Upper lobe of left lung (tissue), 6 donors: ENCODE measurements around the gene ZFP36L2. TPM values are rescaled to one million over a fixed set of nuclear protein-coding genes. Genes with fewer than 3 reads are reported as not detected.
A peak's percentile ranks its signal among the peaks of the same experiment; 100 is the strongest.

Source experiments
- ATAC-seq, 2 donors: fragments of 200-7000 bp; cut with Tn5 transposase; one replicate each; pipeline ENCODE4 v1.9.1; 2022; ENCODE audit warnings: mild to moderate bottlenecking in 2 of 2, moderate library complexity in 2 of 2; ENCODE audit not compliant: low FRiP score in 2 of 2
- DNase-seq, 2 donors: peaks; one replicate each; pipeline ENCODE4 v3.0.0-alpha.2; 2019 to 2020
- H3K27ac ChIP-seq, 4 donors: fragments of 200-600 bp; sonication (generic); one replicate each; pipeline ENCODE4 v1.5.1; 2016 to 2019
- H3K27me3 ChIP-seq, 4 donors: fragments of 200-600 bp; sonication (generic); one replicate each; pipeline ENCODE4 v1.5.1; 2017 to 2019
- H3K36me3 ChIP-seq, 4 donors: fragments of 200-600 bp; sonication (generic); one replicate each; pipeline ENCODE4 v1.5.1; 2016 to 2019
- H3K4me1 ChIP-seq, 4 donors: fragments of 200-600 bp; sonication (generic); one replicate each; pipeline ENCODE4 v1.5.1; 2018 to 2019
- H3K4me3 ChIP-seq, 4 donors: fragments of 200-600 bp; sonication (generic); one replicate each; pipeline ENCODE4 v1.5.1; 2017 to 2019; ENCODE audit warnings: mild to moderate bottlenecking in 2 of 4, moderate library complexity in 1 of 4
- H3K9me3 ChIP-seq, 4 donors: fragments of 200-600 bp; sonication (generic); one replicate each; pipeline ENCODE4 v1.5.1; 2018 to 2019
- EP300 ChIP-seq, 4 donors: sonication (generic); formaldehyde crosslinking; IDR thresholded peaks; one replicate each; pipeline ENCODE4 v1.5.1; 2017; ENCODE audit warnings: antibody characterized with exemption in 4 of 4, control low read depth in 2 of 4
- POLR2A ChIP-seq, 4 donors: fragments of 450-650 bp; IDR thresholded peaks; one replicate each; pipeline ENCODE4 v1.5.1; 2016 to 2017; ENCODE audit warnings: antibody characterized with exemption in 4 of 4, mild to moderate bottlenecking in 2 of 4
- POLR2AphosphoS5 ChIP-seq, 2 donors: sonication (generic); formaldehyde crosslinking; IDR thresholded peaks; one replicate each; pipeline ENCODE4 v1.5.1; 2017; ENCODE audit warnings: antibody characterized with exemption in 2 of 2
- WGBS, 2 donors: methylation state at CpG; one replicate each; pipeline ENCODE4 v1.1.5; 2017 to 2018; 5-methylcytosine and 5-hydroxymethylcytosine counted together
- total RNA-seq, 6 donors: library from RNA; depleted of rRNA in 4 of 6; stranded (reverse); fragments of >200 nt in 4 of 6; gene quantifications; one replicate each; pipeline versions ENCODE4 v1.1.0 to v1.2.1, GENCODE V29; 2016 to 2021
- TF ChIP-seq, protein P1 (sequence below), 6 experiments: fragments of 450-650 bp in 4 of 6; fragments of 200-600 bp in 2 of 6; sonication (generic) in 2 of 6; IDR thresholded peaks; one replicate each; pipeline ENCODE4 v1.5.1; 2016 to 2019; ENCODE audit warnings: antibody characterized with exemption in 6 of 6
- donor health status: DM: no; HTN: no; CAD: no; lungs with moderate emphysema.
- donor health status: DM: no; HTN: yes; CAD: no; lungs with severe emphysema.

Gene ZFP36L2
- total RNA-seq, 6 donors from 2014 or later, result 65.4 to 180 (median 127) TPM

DNA sequence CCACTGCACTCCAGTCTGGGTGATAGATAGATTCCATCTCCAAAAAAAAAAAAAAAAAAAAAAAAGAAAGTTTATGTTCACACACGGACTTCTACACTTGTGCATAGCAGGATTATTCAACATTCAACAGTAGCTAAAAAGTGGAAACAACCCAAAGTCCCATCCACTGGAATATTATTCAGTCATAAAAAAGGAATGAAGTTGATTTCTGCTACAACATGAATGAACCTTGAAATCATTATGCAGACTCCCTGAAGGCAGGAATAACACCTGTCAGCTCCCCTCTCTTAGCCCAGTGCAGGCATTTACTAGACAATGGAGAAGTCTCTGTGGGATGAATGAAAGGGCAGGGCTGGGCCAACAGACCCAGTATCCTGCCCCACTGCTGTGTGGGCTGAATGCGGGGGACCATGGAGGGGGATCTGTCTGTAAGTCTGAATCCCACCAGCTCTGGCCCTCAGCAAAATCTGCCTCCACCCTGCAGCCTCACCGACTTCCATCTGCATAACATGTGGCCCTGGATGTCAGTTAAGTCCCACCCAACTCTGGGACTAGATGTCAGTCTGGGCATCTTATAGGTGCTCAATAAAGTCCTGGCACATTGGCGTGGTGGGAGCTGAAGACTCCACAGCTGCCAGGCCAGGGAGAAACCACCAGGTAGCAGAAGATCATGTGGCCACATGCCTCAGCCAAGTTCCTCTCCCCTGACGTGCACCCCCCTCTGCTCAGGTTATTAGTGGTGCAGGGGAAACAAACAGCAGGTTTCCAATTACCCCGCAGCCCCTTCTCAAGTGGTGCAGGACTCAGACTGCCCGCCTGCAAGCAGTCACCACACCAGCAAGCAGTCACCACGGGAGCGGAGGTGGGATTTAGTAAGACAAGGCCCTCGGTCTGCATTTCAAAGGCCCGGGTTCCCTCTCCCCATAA lies 8.9 kb downstream of the ZFP36L2 start:
- WGBS, 2 donors, result 60 to 62% methylated on average over 7 to 11 of the region's 11 CpGs
- DNase-seq (no peak), ATAC-seq (no peak)
- no peaks in the 10 kb centered on the region for H3K27me3 ChIP-seq
- TF ChIP-seq EP300 (IDR thresholded peaks at IDR 0.05), result no peak
- no peak for TF ChIP-seq POLR2A (IDR thresholded peaks at IDR 0.05)
- TF ChIP-seq, protein P1, sequence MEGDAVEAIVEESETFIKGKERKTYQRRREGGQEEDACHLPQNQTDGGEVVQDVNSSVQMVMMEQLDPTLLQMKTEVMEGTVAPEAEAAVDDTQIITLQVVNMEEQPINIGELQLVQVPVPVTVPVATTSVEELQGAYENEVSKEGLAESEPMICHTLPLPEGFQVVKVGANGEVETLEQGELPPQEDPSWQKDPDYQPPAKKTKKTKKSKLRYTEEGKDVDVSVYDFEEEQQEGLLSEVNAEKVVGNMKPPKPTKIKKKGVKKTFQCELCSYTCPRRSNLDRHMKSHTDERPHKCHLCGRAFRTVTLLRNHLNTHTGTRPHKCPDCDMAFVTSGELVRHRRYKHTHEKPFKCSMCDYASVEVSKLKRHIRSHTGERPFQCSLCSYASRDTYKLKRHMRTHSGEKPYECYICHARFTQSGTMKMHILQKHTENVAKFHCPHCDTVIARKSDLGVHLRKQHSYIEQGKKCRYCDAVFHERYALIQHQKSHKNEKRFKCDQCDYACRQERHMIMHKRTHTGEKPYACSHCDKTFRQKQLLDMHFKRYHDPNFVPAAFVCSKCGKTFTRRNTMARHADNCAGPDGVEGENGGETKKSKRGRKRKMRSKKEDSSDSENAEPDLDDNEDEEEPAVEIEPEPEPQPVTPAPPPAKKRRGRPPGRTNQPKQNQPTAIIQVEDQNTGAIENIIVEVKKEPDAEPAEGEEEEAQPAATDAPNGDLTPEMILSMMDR (IDR thresholded peaks at IDR 0.05), result no peak
- no peak for TF ChIP-seq POLR2AphosphoS5 (IDR thresholded peaks at IDR 0.05)
- H3K27ac ChIP-seq, result peak overlapping the region; percentile 99 to 100 (median 99)
- H3K4me1 ChIP-seq, result peaks cover 54 to 67% (median 59%) of the 10 kb centered on the region in 4 donors
- H3K4me3 ChIP-seq, result no peak overlapping the region
- H3K36me3 ChIP-seq, result peaks cover 0 to 2% (median 0%) of the 10 kb centered on the region in 4 donors
- no peaks in the 10 kb centered on the region for H3K9me3 ChIP-seq

DNA sequence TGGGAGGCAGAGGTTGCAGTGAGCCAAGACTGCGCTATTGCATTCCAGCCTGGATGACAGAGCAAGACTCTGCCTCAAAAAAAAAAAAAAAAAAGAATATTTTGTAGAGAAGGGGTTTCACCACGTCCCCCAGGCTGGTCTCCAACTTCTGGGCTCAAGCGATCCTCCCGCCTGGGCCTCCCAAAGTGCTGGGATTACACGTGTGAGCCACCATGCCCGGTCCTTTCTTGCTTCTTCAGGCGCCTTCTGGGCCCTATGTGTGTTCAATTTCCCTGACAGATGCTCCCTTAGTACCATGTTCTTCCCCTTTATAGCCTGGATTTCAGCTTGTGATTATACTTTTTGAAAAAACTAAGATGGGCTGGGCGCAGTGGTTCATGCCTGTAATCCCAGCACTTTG lies 9.8 kb downstream of the ZFP36L2 start:
- Histone ChIP-seq H3K27ac (peak overlapping the region in 1 of 4 donors; percentile 8), H3K4me3 (no peak overlapping the region), H3K9me3 (no peaks in the 10 kb centered on the region), H3K36me3 (no peaks in the 10 kb centered on the region), H3K27me3 (no peaks in the 10 kb centered on the region), H3K4me1 (peaks cover 49 to 65% (median 59%) of the 10 kb centered on the region in 4 donors)
- TF ChIP-seq POLR2A (IDR thresholded peaks at IDR 0.05) (no peak), POLR2AphosphoS5 (IDR thresholded peaks at IDR 0.05) (no peak), EP300 (IDR thresholded peaks at IDR 0.05) (no peak)
- TF ChIP-seq, protein P1 (IDR thresholded peaks at IDR 0.05), result no peak
- DNase-seq (no peak), ATAC-seq (no peak)
- 93 to 94% methylated on average over 8 of the region's 8 CpGs for WGBS, 2 donors

DNA sequence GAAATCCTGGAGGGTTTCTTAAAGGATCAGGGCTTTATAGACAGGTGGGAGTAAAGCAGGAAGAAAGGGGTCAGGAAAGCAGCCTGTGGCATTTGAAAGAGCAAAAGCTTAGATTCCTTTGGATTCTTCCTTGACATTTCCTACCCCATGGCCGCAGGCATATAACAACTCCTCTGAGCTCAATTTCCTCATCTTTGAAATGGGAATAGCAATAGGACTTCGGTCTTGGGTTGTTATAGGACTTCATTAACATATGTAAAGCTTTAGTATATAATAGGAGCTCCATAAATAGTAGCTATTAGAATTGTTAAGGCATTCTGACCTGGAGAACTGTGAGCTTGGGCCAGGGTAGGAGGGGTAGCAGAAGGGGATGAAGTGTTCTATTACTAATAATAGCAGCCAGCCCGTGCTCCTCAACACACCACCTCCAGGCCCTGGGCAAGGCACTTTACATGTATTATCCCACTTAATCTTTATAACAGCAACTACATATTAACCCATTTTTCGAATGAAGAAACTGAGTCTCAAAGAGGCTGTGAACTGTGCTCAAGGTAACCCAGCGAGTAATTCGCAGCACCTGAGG lies 10.6 kb downstream of the ZFP36L2 start:
- H3K27ac ChIP-seq, result peak overlapping the region in 2 of 4 donors; percentile 19 to 48
- TF ChIP-seq POLR2AphosphoS5 (IDR thresholded peaks at IDR 0.05), result no peak
- TF ChIP-seq, protein P1 (IDR thresholded peaks at IDR 0.05), result no peak
- TF ChIP-seq EP300 (IDR thresholded peaks at IDR 0.05), result no peak
- no peak for TF ChIP-seq POLR2A (IDR thresholded peaks at IDR 0.05)
- WGBS, 2 donors, result 86 to 91% methylated on average over 6 of the region's 6 CpGs
- H3K9me3 ChIP-seq, result no peaks in the 10 kb centered on the region
- H3K4me1 ChIP-seq, result peaks cover 40 to 65% (median 55%) of the 10 kb centered on the region in 4 donors
- DNase-seq, result no peak
- H3K36me3 ChIP-seq, result no peaks in the 10 kb centered on the region
- ATAC-seq, result no peak
- H3K27me3 ChIP-seq, result no peaks in the 10 kb centered on the region
- no peak overlapping the region for H3K4me3 ChIP-seq

DNA sequence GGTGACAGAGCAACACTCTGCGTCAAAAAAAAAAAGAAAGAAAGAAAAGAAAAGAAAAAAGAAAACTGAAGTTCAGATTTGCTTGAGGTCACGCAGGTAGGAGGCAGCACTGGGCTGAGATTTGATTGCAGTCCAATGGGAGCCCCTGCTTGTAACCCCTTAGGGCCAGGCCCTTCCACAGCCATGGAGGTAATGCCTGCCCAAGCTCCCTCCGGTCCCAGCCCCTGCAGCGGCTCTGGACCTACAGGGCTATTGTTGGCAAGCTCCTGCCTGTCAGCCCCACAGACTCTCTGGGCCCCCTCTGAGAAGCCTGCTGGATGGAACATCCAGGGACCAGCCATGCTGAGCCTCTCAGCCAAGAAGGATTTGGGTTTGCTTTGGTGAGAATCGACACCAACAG lies 12.2 kb downstream of the ZFP36L2 start:
- TF ChIP-seq, protein P1 (IDR thresholded peaks at IDR 0.05), result no peak
- TF ChIP-seq POLR2A (IDR thresholded peaks at IDR 0.05), result no peak
- Histone ChIP-seq H3K36me3 (no peaks in the 10 kb centered on the region), H3K4me3 (no peak overlapping the region), H3K27ac (no peak overlapping the region), H3K27me3 (no peaks in the 10 kb centered on the region), H3K9me3 (no peaks in the 10 kb centered on the region), H3K4me1 (peaks cover 36 to 58% (median 47%) of the 10 kb centered on the region in 4 donors)
- DNase-seq (no peak), ATAC-seq (no peak)
- WGBS, 2 donors, result 85 to 98% methylated on average over 3 to 5 of the region's 5 CpGs
